ENCODE results near the gene MAJIN.

Gene MAJIN

GRCh38 chr11:64933213-64933934, 38.5 kb downstream of the MAJIN start:
- no peak for DNase-seq (ENCODE audit: low read depth in 2 of 2, low spot score in 1 of 2)

- DNase-seq (ENCODE audit: low read depth in 2 of 2, low spot score in 1 of 2): no peak
These were observed 39.6 kb downstream of the MAJIN start for GRCh38 chr11:64932324-64932723.

DNA sequence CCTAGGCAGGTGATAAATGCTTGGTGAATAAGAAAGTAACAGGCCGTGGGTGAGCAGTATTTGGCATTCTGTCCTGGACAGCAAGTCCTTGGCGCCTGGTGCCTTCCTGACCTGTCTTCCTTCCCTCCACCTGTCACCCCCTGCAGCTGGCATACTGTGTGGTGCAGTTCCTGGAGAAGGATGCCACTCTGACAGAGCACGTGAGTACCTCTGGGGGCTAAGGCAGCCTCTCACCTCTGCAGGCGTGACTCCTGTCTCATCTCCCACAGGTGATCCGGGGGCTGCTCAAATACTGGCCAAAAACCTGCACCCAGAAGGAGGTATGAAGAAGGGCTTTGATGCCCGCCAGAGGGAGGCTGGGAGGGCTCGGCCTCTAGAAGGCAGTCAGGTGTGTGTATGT, 40.6 kb downstream of the MAJIN start:
- DNase-seq (ENCODE audit: low read depth in 2 of 2, low spot score in 1 of 2): no peak

GRCh38 chr11:64930340-64930739, 41.6 kb downstream of the MAJIN start:
- DNase-seq (ENCODE audit: low read depth in 2 of 2, low spot score in 1 of 2): no peak

GRCh38 chr11:64929625-64930024, 42.3 kb downstream of the MAJIN start:
- DNase-seq (ENCODE audit: low read depth in 2 of 2, low spot score in 1 of 2): no peak

DNA sequence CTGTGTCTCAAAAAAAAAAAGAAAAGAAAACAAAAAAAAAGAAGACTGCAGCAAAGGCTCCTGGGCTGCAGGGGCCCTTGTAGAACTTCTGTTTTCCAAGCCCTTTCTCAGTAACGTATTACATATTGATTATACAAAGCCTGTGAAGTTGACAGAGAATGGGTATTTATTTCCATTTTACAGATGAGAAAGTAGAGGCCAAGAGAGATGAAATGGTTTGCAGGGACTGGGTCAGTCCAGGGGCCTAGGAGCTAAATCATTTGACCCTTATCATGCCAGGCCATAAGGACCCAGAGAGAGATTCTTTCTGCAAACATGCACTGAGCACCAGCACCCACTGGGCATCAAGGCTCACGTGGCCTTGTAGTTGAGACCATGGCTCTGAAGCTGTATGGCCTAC, 43.0 kb downstream of the MAJIN start:
- DNase-seq (ENCODE audit: low read depth in 2 of 2, low spot score in 1 of 2): no peak

- DNase-seq (ENCODE audit: low read depth in 2 of 2, low spot score in 1 of 2): no peak
These were observed 45.2 kb downstream of the MAJIN start for GRCh38 chr11:64926689-64927088.

- no peak for DNase-seq (ENCODE audit: low read depth in 2 of 2, low spot score in 1 of 2)
These were observed 46.1 kb downstream of the MAJIN start for GRCh38 chr11:64925536-64926436.

DNA sequence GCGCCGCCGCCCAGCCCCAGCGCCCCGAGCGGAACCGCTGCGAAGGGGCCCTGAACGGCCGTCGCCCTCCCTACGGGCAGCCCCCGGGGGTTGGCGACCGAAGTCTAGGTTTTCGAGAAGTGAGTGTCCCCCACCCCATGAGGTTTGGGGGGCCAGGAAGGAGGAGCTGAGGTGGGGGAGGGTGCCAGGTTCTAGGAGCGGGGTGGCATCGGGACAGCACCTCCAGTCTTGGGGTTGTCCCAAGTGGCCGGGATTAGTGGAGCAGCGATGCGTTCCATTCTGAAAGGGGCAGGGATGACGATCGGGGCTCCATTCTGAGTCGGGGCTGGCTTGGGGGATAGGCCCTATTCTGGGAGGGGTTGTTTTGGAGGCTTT, 47.0 kb downstream of the MAJIN start:
- no peak for DNase-seq (ENCODE audit: low read depth in 2 of 2, low spot score in 1 of 2)

DNA sequence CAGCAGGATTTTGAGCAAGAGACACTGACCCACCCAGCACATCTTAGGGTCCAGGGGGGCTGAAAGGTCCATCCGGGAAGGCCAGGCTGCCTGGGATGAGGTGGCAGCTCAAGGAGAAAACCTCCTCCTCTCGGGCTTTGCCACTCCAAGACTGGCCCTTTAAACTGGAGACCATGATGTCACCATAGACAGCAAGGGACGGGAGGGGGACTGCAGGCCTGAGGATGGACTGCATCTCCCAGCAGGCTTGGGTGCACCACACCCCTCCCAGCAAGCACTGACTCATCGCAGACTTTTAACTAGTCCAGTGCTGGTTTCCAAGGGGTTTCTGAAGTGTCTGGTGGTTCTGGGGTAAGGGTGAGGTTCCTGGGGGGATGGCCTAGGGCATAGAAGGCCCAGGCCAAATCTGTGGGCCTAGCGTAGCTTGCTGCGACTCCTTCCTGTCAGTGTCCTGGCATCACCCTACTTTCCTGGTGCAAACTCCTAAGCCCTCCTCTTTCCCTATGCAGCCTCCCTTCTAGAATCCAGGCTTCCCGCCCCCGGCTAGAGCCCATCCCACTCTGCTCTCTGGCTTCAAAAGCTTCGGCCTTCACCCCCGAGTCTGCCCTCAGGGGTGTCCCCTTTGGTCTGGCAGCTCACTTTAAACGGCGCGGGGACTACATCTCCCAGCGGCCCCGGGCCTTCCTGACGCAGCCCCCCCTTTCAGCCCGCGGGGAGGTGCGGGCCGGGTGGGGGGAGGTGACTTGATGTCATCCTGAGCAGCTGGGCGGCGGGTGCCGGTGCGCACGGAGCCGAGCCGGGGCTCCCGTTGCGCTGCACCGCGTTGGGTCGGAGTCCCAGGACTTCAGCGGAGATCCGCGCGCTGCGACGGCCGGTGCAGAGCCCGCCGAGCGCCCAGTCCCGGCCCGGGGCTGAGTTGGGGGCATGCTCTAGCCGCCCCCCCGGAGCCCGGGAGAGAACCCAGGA, 47.7 kb downstream of the MAJIN start, which contains the start of gene PPP2R5B:
TSS of gene PPP2R5B (plus strand) at position 746 of the 966 bp plus-strand sequence. CDS start 1,046 bp downstream, outside the sequence.
- DNase-seq (ENCODE audit: low read depth in 2 of 2, low spot score in 1 of 2): peak; percentile 70 to 81

DNA sequence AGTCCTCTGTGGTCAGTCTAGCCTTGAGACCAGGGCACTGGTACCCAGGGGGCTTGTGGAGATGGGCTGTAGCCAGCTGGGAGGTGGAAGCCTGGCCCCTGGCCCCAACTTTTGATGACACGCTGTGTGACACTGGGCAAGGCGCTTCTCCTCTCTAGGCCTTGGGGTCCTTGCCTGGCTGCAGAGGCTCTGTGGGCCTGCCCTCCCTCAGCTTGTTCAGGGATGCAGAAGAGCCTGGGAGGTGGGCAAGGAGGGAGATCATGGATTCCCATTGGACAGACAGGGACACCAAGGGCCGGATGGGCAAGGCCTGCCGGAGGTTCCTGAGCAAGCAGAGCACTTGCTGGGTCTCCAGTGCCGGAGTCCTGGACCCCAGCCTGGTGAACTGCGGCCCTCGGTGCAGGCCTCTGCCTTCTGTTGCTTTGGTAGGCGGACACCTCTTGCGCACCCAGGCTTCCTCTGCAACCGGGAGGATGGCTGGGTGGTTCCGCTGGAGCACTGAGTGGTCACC, 48.7 kb downstream of the MAJIN start:
- no peak for DNase-seq (ENCODE audit: low read depth in 2 of 2, low spot score in 1 of 2)

DNA sequence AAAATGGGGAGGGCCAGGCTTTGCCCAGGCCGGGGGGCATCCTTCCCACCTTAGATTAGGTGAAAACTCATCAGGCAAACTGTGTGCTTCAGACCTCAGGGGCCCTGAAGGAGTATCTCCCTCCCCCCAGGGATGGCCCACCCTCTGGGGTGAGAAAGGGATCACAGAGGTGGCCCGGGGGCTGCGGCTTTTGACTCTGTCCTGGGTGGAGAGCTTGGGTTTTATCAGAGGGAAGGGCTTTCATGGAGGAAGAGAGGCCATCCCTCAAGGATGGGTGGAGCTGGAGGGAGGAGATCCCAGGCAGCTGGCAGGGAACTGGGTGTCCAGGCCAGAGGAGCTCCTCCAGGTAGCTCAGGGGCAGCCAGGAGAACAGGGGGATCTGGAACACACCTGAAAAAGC, 50.5 kb downstream of the MAJIN start:
- DNase-seq (ENCODE audit: low read depth in 2 of 2, low spot score in 1 of 2): no peak

DNA sequence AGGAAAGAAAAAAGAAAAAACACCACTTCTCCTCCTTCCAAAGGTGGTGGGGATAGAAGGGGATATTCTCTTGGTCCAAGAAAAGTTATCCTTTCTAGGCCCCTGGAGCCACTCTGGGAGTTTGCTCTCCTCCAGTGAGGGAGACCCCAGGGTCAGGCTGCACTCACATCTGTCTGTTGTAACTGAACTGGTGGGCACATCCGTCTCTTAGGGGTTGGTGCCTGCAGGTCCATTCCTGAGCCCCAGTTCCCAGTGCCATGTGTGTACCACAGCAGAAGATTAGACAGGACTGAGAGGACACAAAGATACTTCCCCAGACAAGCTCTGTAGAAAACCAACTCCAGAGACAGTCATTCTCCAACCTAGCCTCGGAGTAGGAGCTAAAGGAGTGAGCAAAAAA, 51.8 kb downstream of the MAJIN start:
- DNase-seq (ENCODE audit: low read depth in 2 of 2, low spot score in 1 of 2): no peak

DNA sequence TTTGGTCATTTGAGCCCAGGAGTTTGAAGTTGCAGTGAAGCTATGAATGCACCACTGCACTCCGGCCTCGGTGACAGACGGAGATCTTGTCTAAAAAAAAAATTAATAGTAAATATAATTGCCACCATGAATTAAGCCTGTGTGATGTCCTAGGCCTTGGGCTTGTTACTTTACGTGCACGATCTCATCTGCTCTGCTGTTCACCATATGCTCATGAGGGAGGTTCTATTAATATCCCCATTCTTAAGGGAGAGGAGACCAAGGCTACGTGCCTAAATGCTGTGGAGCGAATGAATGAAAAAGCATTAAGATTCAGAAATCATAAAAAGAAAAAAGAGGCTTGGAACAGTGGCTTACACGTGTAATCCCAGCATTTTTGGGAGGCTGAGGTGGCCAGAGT, 52.3 kb downstream of the MAJIN start:
- DNase-seq (ENCODE audit: low read depth in 2 of 2, low spot score in 1 of 2): no peak

- no peak for DNase-seq (ENCODE audit: low read depth in 2 of 2, low spot score in 1 of 2)
These were observed 53.9 kb downstream of the MAJIN start for GRCh38 chr11:64918017-64918416.

- DNase-seq (ENCODE audit: low read depth in 2 of 2, low spot score in 1 of 2): no peak
These were observed 54.3 kb downstream of the MAJIN start for GRCh38 chr11:64917663-64917995.

GRCh38 chr11:64916775-64917662, 54.9 kb downstream of the MAJIN start, which contains the start of gene ATG2A:
ATG2A (minus strand) TSS chr11:64917209; CDS start chr11:64917135, 74 bp downstream.
- peak; percentile 97 to 98 for DNase-seq (ENCODE audit: low read depth in 2 of 2, low spot score in 1 of 2)

- no peak for DNase-seq (ENCODE audit: low read depth in 2 of 2, low spot score in 1 of 2)
These were observed 55.7 kb downstream of the MAJIN start for GRCh38 chr11:64916040-64916774.

GRCh38 chr11:64915376-64915887, 56.5 kb downstream of the MAJIN start:
- no peak for DNase-seq (ENCODE audit: low read depth in 2 of 2, low spot score in 1 of 2)
